NOMO-1 treated with DMSO at 0.1 percent for 48 hours (cell line): ENCODE results near the gene TICRR.
A peak's percentile ranks its signal among the peaks of the same experiment; 100 is the strongest.

Experiments used
- DNase-seq: peaks from one replicate; lab custom pipeline; 2025; ENCODE audit not compliant: unreplicated experiment; lab: John Stamatoyannopoulos, UW

The TICRR gene

GRCh38 chr15:89653578-89653977 is 78.3 kb downstream of the TICRR start:
- DNase-seq, result no peak

GRCh38 chr15:89654301-89654761 is 79.1 kb downstream of the TICRR start:
- DNase-seq, result no peak

- peak; percentile 16 for DNase-seq
Measured at GRCh38 chr15:89654847-89655805, 79.9 kb downstream of the TICRR start, which contains the start of gene KIF7. TSS of gene KIF7 (minus strand) at chr15:89655467. CDS start at chr15:89652930, 2,537 bp downstream.

- DNase-seq, result no peak
Measured at GRCh38 chr15:89656116-89656815, 81.0 kb downstream of the TICRR start.

GRCh38 chr15:89657686-89658200 is 82.5 kb downstream of the TICRR start:
- no peak for DNase-seq

- DNase-seq, result no peak
Measured at GRCh38 chr15:89659295-89659694, 84.0 kb downstream of the TICRR start.

GRCh38 chr15:89660556-89660955 is 85.3 kb downstream of the TICRR start:
- no peak for DNase-seq

- DNase-seq, result no peak
Measured at GRCh38 chr15:89662893-89663626, 87.8 kb downstream of the TICRR start.

GRCh38 chr15:89664441-89665350 is 89.4 kb downstream of the TICRR start:
- DNase-seq, result no peak

GRCh38 chr15:89665449-89666181 is 90.3 kb downstream of the TICRR start:
- DNase-seq, result peak; percentile 40

- no peak for DNase-seq
Measured at GRCh38 chr15:89666184-89666857, 91.1 kb downstream of the TICRR start.

GRCh38 chr15:89666858-89667705 is 91.8 kb downstream of the TICRR start:
- no peak for DNase-seq

GRCh38 chr15:89667706-89667960 is 92.4 kb downstream of the TICRR start:
- no peak for DNase-seq

- no peak for DNase-seq
Measured at GRCh38 chr15:89668171-89668570, 92.9 kb downstream of the TICRR start.

- DNase-seq, result no peak
Measured at GRCh38 chr15:89669309-89669865, 94.1 kb downstream of the TICRR start.

- no peak for DNase-seq
Measured at GRCh38 chr15:89669941-89670340, 94.7 kb downstream of the TICRR start.

- DNase-seq, result no peak
Measured at GRCh38 chr15:89670971-89671560, 95.8 kb downstream of the TICRR start.
